GM18517 (cell line): ENCODE data around the gene LMF2.
"Not testable (repeated sequence)": the region's sequence is repeated elsewhere in the genome, so short reads cannot be mapped to it uniquely, and the experiment has no call there.

Experiments
- ATAC-seq: cut with Tn5 transposase; IDR thresholded peaks from one replicate; pipeline ENCODE4 v1.9.1; 2021; ENCODE audit warnings: mild to moderate bottlenecking, moderate library complexity; ENCODE audit not compliant: unreplicated experiment

Gene LMF2

DNA sequence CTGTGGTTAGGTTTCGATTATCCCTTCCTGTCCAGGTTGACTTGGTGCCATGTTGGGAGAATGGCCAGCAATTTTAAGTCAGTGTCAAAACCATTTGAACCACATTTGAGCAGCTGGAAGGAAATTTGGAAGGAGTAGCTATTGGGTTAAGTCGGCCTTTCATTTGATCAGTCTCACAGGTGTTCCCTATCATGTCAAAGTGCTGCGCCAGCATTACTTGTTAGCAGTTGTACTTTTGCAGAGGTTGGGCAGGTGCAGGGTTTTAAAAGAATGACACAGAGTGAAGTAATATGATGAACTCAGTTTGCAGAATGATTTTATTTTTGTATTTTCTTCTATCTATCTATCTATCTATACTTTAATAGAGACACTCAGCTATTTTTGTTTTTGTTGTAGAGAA, 28.7 kb upstream of the LMF2 start:
- no peak for ATAC-seq

DNA sequence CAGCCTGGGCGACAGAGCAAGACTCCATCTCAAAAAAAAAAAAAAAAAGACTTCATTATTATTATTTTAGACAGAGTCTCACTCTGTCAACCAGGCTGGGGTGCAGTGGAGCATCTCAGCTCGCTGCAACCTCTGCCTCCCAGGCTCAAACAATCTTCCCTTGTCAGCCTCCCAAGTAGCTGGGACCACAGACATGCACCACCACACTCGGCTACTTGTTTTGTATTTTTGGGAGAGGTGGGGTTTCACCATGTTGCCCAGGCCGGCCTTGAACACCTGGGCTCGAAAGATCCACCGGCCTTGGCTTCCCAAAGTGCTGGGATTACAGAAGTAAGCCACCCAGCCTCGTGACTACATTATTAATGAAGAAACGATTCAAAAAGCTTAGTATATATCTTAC, 27.6 kb upstream of the LMF2 start:
- ATAC-seq = no peak

DNA sequence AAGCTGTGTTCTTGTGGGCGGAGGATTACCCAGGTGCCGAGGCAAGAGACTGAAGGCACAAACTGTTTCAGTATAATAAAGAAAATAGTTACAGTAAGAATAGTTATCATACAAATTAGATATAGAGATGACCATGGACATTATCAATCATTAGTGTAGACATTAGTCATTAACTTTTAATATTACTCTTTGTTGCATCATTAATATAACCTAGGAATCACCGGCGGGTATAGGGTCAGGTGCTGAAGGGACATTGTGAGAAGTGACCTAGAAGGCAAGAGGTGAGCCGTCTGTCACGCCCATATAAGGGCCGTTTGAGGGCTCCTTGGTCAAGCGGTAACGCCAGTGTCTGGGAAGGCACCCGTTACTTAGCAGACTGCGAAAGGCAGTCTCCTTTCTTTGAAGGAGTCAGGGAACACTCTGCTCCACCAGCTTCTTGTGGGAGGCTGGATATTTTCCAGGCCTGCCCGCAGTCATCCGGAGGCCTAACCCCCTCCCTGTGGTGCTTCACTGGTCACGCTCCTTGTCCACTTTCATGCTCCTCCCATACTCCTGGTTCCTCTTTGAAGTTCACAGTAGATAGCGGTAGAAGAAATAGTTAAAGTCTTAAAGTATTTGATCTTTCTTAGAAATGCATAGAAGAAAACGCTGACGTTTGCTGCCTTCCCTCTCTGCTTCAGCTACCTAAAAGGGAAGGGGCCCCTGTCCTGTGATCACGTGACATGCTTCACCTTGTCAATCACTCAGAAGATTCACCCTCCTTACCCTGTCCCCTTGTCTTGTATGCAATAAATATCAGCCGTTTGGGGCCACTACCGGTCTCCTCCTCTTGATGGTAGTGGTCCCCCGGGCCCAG, 26.6 kb upstream of the LMF2 start:
- ATAC-seq = not testable (repeated sequence)

DNA sequence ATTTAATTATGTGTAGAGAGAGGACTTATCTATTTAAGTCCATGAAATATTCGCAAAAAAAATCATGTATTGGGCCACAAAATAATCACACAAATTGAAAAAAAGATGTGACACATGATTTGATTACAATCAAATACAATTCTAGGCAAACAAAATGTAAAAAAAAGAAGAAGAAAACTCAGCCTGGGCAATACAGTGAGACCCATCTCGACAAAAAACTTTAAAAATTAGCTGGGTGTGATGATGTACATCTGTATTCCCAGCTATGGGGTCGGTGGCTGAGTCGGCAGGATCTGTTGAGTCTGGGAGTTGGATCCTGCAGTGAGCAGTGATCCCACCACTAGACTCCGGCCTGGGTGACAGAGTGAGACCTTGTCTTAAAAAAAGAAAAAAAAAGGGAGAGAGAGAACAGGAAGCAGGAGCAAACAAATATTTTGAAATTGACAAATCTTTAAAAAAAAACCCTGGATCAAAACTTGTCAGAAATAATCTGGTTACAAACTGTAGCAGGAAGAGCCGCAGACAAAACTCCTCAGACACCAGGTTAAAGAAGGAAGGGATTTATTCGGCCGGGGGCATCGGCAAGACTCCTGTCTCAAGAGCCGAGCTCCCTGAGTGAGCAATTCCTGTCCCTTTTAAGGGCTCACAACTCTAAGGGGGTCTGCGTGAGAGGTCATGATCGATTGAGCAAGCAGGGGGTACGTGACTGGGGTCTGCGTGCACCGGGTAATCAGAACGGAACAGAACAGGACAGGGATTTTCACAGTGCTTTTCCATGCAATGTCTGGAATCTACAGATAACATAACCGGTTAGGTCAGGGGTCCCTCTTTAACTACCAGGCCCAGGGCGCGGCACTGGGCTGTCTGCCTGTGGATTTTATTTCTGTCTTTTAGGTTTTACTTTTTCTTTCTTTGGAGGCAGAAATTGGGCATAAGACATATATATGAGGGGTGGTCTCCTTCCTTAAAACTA, 25.6 kb upstream of the LMF2 start:
- ATAC-seq = no peak

DNA sequence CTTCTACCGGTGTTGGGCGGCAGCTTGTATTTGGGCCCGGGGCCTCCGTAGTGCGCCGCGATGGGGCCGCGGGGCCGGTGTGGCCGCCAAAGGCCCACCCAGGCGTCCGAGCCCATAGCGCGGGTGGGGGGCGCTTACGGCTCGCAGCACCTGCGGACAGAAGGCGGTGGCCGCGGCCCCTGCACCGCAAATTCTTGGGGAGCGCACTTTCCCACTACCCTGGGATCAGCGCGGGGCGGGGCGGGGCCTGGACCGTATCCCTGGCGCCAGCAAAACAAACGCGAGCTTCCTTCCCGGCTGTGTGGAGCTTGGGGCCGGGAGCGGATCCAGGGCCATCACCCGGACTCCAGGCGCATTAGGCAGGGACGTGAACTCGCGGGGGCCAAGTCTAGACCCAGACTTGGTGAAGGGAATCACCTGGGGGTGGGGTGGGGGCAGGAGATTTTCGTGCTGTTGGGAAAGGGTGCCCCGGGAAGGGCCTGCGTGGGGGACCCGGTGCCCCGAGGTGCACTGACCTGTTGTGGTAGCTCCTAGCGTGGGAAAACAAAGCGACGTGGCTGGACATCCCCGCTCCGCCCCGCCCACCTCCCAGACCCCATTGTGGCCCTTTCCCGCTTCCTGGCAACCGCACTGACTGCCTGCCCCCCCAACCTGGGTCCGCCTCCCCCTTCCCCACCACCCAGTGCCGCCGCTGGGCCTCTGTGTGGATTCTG, 24.6 kb upstream of the LMF2 start:
- ATAC-seq = no peak

DNA sequence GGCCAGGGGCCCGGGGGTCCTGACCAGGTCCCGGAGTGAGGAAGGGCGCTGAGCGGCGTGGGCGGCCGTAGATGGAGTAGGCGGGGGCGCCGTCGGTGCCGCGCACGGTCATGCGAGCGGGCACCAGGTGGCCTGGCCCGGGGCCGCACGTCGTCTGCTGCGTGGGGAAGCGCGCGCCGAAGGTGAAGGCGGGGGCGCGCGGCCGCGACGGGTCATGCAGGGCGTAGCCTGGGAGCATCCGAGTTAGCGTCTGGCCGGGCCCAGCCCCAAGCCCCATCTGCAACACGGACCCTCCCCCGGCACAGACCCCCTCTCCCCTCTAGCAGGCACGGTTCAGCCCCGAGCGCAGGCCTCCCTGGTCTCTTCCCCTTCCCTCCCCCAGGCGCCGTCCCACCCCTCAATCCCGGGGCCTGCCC, 24.1 kb upstream of the LMF2 start:
- no peak for ATAC-seq

DNA sequence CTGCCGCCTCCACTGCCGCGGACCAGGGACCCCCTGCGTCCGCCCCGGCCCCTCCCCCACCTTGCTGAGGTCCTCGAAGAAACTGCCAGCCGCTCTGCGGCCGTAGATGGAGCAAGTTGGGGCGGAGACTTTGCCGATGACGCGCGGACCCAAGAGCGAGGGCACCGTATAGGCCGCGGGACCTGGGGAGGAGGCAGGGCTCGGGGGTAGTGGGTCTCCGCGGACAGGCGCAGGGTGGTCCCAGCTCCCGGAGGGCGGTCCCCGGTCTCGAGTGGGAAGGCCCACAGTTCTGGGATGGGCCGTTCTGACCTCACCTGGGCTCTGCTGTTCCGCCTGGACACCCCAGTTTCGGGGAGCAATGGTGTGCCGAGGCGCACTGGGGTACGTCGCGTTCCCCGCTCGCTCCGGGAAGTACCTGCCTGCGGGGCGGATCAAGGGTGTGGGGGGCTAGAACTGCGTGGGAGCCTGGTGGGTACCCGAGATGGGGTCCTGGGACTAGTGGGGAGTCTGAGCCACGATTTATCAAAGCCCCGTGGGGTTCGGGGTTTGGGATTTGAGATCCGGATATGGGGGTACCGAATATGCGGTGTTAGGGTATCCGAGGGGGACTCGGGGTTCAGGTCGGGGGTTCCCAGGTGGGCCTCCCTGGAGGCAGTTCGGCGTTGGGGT, 23.5 kb upstream of the LMF2 start:
- no peak for ATAC-seq

DNA sequence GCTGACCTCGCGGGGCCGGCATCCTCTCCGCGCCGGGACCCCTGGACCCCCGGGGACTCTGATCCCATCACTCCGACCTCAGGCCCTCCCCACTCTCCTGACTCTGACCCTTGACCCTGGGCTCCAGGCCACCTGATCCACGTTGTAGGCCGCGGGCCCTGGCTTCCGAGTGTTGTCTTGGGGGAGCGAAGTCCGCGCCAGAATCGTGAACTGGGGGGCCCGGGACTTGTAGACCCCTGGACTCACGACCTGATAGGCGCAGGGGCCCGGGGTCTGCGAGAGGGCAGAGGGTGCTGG, 23.0 kb upstream of the LMF2 start:
- no peak for ATAC-seq

DNA sequence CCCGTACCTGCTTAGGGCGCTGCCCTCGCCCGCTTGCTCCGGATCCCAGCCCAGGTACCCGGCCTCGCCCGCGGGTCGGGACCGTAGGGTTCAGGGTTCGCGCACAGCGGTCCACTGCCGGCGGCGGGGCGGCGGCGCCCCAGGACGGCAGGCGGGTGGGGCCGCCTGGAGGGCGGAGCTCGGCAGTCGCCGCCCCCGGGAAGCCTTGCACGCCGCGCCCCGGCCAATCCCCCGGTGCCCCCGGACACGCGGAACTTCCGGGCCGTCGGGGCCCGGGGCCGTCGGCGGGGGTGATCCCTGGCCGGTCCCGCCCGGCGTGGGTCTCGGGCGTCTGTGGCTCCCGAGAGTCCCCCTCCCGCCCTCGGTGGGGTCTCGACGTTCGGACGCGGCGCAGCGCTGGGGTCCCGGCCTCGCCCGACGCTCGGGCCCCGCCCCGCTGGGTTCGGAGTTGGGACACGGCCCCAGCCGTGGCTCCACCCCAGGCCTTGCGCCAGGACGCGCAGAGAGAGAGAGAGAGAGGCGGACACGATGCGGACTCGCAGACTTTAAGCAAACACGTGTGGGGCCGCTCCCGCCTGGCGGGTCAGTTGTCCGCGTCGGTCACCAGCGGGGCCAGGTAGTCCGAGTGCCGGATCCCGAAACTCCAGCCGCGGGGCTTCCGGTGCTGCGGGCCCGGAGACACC, 22.5 kb upstream of the LMF2 start, which contains the start of gene TYMP:
TSS of gene TYMP (minus strand) at position 116 of the 683 bp plus-strand sequence. CDS start 303 bp downstream, outside the sequence.
- peak; percentile 22 for ATAC-seq

DNA sequence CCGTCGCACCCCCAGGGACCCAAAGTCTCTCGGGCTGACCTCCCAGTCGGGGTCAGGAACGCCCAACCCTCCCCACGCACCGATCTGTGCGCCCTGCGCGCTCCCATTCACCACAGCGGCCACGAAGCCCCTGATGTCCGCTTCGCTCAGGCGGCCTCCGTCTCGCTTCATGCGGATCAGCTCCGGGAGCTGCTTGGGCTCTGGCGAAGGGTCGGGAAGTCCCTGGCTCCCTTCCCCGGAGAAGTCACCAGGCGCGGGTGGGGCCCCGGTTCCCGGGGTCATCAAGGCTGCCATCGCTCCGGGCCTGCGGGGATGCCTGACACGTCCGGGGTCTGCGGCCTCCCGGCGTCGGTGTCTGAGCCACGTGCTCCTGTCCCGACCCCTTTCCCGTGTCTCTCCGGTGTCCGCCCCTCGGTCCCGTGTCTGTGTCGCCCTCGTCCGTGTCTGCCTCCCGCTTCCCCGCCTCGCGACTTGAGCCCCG, 22.0 kb upstream of the LMF2 start:
- ATAC-seq = no peak

DNA sequence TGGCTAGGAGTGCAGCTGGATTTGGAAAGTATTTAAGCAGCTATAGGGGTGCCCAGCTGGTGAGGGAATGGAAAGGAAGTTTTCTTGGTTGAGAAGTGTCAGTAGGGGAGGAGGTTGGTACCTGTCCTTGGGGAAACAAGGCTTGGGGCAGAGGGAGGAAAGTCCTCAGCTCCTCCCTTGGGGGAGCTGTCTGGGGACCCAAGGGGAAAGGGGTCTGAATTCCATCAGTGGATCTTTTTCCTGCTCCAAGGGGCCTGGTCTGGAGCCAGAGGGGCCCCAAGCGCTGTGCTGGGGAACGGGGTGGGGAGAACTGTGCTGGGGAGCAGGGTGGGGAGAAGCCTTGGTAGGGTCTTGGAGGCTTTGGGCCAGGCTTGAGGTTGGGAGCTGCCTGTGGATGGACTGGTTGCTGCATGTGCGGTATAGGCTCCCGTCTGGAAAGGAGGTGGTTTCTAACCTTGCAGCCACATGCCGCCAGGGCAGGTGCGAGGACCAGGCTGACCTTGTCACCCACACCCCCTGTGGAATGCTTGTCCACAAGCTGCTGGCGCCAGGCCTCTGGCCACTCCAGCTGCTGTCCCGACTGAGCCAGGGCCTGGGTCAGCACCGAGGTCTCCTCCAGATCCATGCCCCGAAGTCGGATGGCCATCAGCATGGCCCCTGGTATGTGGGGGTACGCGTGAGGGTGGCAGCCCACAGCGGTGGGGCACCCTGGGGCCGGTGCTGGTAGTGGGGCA, 21.3 kb upstream of the LMF2 start:
- no peak for ATAC-seq

DNA sequence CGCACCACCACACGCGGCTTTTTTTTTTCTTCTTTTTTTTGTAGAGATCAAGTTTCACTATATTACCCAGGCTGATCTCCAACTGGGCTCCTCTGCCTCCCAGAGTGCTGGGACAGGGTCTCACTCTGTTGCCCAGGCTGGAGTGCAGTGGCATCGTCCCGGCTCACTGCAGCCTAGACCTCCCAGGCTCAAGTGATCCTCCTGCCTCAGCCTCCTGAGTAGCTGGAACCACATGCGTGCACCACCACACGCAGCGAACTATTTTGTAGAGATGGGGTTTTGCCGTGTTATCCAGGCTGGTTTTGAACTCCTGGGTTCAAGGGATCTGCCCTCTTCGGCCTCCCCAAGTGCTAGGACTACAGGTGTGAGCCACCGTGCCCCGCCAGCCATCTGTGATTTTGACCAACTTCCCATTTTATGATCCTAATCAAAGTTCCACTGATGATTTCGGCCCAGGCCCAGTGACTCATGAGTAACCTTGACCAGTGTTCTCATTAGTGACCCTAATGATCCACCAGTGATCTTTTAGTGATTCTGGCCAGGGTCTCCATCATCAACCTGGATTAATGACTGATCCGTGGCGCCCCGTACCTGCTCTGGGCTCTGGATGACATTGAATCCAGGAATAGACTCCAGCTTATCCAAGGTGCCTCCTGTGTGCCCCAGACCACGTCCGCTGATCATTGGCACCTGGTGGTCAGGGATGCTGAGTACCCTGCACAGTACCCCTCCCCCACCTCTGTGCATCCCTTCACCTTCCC, 20.6 kb upstream of the LMF2 start:
- no peak for ATAC-seq

DNA sequence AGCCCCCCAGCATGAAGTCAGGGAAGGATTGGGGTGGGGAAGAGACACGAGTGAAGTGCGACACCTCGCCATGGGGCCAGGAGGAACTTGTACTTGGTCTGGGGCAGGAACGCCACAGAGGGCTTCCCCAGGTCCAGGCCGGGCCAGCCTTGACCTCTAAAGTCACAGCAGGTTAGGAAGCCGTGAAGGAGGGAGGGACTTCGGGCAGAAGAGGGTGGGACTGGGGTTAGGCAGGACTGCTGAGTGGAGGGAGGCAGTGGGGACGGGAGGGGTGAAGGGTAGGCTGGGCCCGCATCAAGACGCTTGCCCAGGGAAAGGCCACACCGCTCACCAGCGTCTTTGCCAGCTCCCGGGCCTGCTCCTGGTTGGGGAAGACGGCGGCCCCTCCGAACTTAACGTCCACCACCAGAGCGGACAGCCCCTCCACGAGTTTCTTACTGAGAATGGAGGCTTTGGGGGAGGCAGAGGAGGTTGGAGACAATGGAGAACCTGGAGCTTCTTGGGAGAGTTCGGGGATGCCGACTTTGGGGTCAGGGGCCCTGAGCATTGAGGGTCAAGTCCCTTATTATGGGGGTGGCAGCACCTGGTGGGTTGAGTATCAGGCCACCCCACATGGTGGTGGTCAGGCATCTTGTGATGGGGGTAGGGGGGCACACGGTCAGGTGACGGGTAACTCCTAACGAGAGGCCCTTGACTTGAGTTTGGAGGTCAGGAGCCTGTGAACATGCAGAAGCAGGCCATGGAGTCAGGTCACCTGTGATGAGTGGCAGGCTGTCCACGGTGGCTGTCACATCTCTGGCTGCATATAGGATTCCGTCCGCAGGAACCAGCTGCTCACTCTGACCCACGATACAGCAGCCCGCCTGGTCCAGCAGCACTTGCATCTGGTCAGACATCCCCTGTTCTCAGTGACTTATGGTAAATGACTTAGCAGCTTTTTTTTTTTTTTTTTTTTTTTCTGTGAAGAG, 19.6 kb upstream of the LMF2 start:
- ATAC-seq = no peak

DNA sequence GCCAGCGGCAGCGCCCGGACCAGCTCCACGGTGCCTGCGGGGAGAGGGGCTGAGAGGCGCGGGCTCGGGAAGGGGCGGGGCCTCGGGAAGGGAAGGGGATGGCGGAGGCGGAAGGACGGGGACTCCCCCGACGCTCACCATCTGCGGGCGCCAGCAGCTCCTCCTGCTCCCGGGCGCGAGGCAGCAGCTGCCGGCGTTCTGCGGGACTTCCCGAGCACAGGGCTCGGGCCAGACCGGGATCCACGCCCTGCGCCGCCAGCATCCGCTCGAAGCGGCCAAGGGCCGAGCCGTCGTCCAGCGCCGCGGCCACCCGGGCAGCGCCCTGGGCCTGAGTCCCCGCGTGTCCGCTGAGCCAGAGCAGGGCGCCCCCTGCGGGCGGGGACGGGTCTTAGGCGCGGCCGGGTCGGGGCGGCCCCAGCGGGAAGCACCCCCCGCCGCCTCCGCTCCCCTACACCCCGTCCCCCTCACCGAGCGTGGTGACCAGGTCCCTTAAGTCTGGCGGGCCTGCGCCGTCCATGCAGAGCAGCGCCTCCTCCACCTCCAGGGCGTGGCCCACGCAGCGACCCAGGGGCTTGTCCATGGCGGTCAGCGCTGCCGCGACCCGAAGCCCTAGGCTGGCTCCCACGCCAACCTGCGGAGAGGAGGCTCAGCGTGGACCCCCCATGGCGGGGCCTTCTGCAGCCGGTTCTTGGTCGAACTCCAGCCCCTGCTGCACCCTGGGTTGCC, 18.8 kb upstream of the LMF2 start:
- ATAC-seq = peak; percentile 32

DNA sequence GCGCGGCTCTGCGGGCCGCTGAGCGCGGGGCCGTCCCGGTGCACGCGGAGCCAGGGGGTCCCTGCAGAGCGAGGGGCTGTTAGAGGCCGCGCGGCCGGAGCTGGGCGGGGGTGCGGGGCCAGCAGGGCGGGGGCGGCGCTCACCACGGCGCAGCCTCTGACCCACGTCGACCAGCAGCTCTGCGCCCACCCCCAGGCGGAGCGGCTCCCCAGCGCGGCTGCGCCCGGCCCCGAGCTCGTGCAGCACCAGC, 18.3 kb upstream of the LMF2 start:
- ATAC-seq = peak; percentile 15

DNA sequence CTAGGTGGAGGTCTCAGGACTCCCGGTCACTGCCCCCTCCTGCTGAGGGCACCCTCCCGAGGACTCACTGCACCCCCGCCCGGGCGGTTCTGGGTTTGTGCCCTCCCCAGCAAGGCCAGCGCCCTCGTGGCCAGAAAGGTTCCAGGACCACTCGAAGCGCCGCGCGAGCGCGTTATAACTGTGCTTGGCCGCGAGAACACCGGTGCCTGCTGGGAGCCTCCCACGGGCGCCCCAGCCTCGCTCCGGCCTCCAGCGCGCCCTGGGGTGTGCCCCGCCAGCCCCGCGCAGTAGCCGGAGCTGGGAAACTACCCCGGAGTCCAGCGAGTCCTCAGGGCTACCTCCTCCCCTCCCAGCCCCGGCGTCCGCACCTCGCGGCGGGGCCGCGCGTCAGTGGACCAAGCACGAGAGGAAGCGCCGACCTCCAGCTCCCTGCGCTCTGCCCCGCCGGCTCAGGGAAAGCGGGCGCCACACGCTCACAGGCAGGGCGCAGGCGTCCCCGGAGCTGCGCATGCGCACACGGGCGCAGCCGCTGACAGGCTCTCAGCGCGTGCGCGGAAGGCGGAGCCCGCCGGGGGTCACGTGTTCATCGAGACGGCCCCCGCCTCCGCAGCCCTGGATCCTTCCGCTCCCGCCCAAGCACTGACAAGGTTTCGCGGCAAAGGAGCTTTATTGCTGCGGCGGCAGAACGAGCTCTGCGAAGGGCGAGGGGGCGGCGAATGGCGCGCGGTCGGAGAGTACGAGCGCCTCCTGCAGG, 17.8 kb upstream of the LMF2 start, which contains the start of gene SCO2:
TSS of gene SCO2 (minus strand) at position 495 of the 754 bp plus-strand sequence. CDS start 1,187 bp downstream, outside the sequence.
- peak; percentile 47 for ATAC-seq
